HFF-Myc (cell line): ENCODE measurements around the gene ENKUR.

Experiments
- DNase-seq: peaks from one replicate; pipeline ENCODE4 v3.0.0-alpha.2; 2011; ENCODE audit warnings: low read depth; ENCODE audit errors: extremely low read depth
- H3K4me3 ChIP-seq: replicated peaks from 2 replicates; pipeline ENCODE4 v1.5.1; 2011; ENCODE audit warnings: low read depth, mild to moderate bottlenecking, control low read depth, low read length
- TF ChIP-seq, protein P1 (sequence below): IDR thresholded peaks from 2 replicates; pipeline ENCODE4 v1.5.1; 2012; ENCODE audit warnings: mild to moderate bottlenecking, low read depth, low read length, control low read depth; ENCODE audit errors: missing control alignments

ENKUR gene, protein sequence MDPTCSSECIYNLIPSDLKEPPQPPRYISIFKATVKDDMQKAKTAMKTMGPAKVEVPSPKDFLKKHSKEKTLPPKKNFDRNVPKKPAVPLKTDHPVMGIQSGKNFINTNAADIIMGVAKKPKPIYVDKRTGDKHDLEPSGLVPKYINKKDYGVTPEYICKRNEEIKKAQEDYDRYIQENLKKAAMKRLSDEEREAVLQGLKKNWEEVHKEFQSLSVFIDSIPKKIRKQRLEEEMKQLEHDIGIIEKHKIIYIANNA

DNA sequence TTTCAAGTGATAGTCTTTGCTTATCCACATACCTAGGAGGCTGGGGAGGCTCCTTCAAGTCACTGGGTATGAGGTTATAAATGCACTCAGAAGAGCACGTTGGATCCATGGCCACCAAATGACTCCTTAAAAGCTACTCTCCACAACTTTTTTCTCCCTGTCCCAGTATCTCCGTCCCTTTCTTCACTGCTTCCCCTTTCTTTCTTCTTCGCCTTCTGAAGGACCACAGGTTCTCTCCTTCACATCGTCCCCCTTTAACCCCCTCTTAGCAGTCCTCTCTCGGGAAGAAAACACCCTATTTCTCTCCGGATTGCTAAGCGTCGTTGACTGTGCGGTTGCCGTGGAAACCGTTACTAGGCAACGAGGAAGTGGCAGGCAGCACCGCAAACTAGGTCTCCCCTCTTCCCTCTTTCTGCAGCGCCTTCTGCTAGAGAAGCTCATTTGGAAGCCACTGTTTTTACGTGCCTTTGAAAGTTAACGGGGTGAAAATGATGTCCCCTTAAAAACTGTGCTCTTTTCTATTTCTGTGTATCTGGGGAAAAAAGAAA is at the start of gene ENKUR:
TSS of gene ENKUR (minus strand) at position 331 of the 548 bp plus-strand sequence. CDS start at position 109, 222 bp downstream.
- H3K4me3 ChIP-seq, result peak within 1 kb of the TSS; percentile 62
- TF ChIP-seq, protein P1, sequence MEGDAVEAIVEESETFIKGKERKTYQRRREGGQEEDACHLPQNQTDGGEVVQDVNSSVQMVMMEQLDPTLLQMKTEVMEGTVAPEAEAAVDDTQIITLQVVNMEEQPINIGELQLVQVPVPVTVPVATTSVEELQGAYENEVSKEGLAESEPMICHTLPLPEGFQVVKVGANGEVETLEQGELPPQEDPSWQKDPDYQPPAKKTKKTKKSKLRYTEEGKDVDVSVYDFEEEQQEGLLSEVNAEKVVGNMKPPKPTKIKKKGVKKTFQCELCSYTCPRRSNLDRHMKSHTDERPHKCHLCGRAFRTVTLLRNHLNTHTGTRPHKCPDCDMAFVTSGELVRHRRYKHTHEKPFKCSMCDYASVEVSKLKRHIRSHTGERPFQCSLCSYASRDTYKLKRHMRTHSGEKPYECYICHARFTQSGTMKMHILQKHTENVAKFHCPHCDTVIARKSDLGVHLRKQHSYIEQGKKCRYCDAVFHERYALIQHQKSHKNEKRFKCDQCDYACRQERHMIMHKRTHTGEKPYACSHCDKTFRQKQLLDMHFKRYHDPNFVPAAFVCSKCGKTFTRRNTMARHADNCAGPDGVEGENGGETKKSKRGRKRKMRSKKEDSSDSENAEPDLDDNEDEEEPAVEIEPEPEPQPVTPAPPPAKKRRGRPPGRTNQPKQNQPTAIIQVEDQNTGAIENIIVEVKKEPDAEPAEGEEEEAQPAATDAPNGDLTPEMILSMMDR, result no peak
- DNase-seq, result peak; percentile 83

DNA sequence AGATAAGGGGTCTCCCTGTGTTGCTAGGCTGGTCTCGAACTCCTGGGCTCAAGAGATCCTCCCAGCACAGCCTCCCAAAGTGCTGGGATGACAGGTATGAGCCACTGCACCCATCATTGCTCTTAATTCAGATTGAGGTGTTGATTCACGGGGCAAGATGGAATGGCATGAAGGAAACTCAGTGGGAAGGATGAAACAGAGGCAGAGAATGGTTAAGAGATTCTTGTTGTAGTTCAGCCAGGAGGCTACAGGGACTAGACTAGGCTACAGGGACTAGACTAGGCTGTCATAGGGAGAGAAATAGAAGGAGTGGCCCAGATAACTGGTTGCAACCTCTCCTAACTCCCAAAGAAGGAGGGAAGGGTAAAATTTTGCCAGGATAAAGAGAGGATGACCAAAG is 48.4 kb upstream of the ENKUR start:
- no peak for DNase-seq
- no peak overlapping the region for H3K4me3 ChIP-seq
- TF ChIP-seq, protein P1, result no peak

DNA sequence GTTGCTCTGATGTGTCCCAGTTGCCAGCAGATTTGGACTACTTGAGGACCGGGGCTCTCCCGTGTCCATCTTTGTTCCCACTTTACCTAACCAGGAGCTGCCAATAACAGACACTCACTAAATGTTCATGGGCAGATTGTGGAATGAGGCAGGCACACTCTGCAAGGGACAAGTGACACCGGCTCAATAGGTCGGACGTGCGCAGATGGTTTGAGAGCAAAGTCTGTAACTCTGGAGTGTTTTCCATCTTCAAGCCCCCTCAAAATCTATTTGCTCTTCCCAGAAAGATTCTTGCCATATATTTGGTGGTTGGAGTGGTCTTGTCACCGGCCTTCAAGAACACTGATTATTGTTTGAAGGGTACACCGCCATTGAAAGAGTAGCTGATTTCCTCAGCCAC is 47.7 kb upstream of the ENKUR start:
- no peak overlapping the region for H3K4me3 ChIP-seq
- TF ChIP-seq, protein P1, result no peak
- no peak for DNase-seq

DNA sequence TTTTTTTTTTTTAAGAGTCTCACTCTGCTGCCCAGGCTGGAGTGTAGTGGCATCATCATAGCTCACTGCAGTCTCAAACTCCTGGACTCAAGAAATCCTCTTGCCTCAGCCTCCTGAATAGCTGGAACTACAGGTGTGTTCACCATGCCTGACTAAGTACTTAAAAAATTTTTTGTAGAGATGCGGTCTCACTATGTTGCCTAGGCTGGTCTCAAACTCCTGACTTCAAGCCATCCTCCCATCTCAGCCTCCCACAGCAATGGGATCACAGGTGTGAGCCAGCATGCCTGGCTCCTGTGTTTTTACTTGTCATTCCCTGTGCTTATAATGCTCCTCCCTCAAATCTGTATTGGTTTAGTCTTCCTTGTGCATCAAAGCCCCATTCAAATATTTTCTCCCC is 47.2 kb upstream of the ENKUR start:
- no peak for DNase-seq
- TF ChIP-seq, protein P1, result no peak
- no peak overlapping the region for H3K4me3 ChIP-seq

DNA sequence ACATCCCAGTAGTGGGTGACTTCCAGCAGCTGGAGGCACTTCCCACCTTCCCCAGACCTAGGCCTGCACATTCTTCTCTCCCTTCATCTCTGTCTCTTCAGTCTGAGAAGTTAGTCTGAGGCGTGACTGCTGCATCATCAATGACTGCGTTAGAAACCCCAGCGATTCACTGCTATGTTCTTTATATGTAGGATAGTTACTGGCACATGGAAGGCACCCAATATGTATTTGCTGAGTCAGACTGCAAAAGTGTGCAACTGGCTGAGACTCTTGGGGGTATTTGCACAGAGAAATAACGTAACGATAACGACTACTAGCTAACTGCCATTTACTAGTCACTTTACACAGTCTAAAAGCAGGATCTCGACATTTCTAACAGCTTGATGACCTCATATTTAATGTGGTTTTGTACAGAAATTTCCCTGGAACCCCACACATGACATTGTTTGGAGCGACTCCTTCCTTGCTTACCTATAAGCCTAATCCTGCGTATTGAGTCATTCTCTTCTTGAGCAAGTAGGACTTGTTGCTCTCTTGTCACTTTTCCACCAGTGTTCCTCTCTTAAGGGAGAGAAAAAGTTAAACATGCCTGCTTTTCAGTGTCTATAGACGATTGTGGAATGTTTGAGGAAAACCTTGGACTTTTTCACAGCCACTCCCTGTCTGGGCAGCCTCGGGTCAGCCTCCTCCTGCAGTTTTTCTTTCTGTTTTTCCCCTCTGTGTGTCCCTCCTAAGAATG is 45.9 kb upstream of the ENKUR start:
- H3K4me3 ChIP-seq, result no peak overlapping the region
- TF ChIP-seq, protein P1, result no peak

DNA sequence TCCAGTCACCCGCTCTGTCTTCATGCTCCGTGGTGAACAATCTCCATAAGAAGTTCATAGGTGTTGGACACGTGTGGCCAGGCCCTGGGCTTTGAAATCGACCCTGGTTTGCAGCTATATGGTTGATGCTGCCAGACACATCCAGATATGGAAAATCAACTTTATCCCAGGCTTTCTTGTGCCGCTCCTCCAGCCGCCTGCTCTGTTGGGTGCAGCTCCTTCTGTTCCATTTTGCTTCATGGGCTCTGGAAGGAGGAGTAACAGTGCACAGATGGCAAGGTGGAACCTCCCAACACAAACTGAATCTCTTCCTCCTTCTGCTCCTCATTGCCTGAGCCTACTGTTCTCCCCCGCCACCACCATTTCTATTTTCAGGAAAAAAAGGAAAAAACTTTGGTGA is 45.2 kb upstream of the ENKUR start:
- no peak overlapping the region for H3K4me3 ChIP-seq
- DNase-seq, result no peak
- TF ChIP-seq, protein P1, result no peak

More for the DNA sequence above, 45.9 kb upstream of the ENKUR start:
- no peak for DNase-seq
